Spleen (tissue), 11 donors: ENCODE data around the gene KRTAP10-1. TPM values are rescaled to one million over a fixed set of nuclear protein-coding genes. Genes with fewer than 3 reads are reported as not detected.

ENCODE experiments used
- DNase-seq: peaks from one replicate; pipeline ENCODE4 v3.0.0-alpha.2; 2020
- H3K27ac ChIP-seq, 8 donors: fragments of 200-600 bp; sonication (generic) in 7 of 8; 1 replicate in 4 of 8; 2 replicates in 4 of 8; pipeline versions ENCODE4 v1.5.0 to v1.8.0; 2016 to 2021; ENCODE audit warnings: inconsistent platforms in 4 of 8, mild to moderate bottlenecking in 4 of 8, moderate library complexity in 1 of 8
- H3K27me3 ChIP-seq, 7 donors: fragments of 200-600 bp; sonication (generic) in 6 of 7; replicated peaks in 1 of 7; 1 replicate in 4 of 7; 2 replicates in 3 of 7; pipeline versions ENCODE4 v1.5.0 to v1.8.0; 2016 to 2021; ENCODE audit warnings: inconsistent platforms in 3 of 7, mild to moderate bottlenecking in 1 of 7
- H3K36me3 ChIP-seq, 6 donors: fragments of 200-600 bp; sonication (generic) in 5 of 6; 1 replicate in 4 of 6; 2 replicates in 2 of 6; pipeline versions ENCODE4 v1.5.0 to v1.8.0; 2016 to 2021; ENCODE audit warnings: inconsistent platforms in 2 of 6
- H3K4me1 ChIP-seq, 6 donors: fragments of 200-600 bp; sonication (generic) in 5 of 6; 1 replicate in 3 of 6; 2 replicates in 3 of 6; pipeline versions ENCODE4 v1.5.0 to v1.8.0; 2016 to 2021; ENCODE audit warnings: inconsistent platforms in 3 of 6
- H3K4me3 ChIP-seq, 8 donors: fragments of 200-600 bp; sonication (generic) in 7 of 8; 1 replicate in 4 of 8; 2 replicates in 4 of 8; pipeline versions ENCODE4 v1.5.0 to v1.8.0; 2016 to 2021; ENCODE audit warnings: inconsistent platforms in 4 of 8, mild to moderate bottlenecking in 4 of 8, moderate library complexity in 2 of 8
- H3K9me3 ChIP-seq, 8 donors: fragments of 200-600 bp; sonication (generic) in 7 of 8; 1 replicate in 4 of 8; 2 replicates in 4 of 8; pipeline versions ENCODE4 v1.5.0 to v1.8.0; 2016 to 2021; ENCODE audit warnings: inconsistent platforms in 4 of 8
- CTCF ChIP-seq, 11 experiments: fragments of 200-600 bp in 7 of 11; fragments of 450-650 bp in 4 of 11; sonication (generic) in 4 of 11; IDR thresholded peaks in 8 of 11; conservative IDR thresholded peaks in 3 of 11; 1 replicate in 7 of 11; 2 replicates in 4 of 11; pipeline versions ENCODE4 v1.4.0 to v1.8.0; 2016 to 2021; ENCODE audit warnings: antibody characterized with exemption in 11 of 11, inconsistent platforms in 4 of 11, mild to moderate bottlenecking in 1 of 11
- POLR2A ChIP-seq, 3 donors: fragments of 450-650 bp; IDR thresholded peaks; one replicate each; pipeline ENCODE4 v1.5.1; 2017; ENCODE audit warnings: antibody characterized with exemption in 3 of 3, mild to moderate bottlenecking in 1 of 3
- POLR2AphosphoS5 ChIP-seq, 3 donors: sonication (generic); formaldehyde crosslinking; IDR thresholded peaks; one replicate each; pipeline ENCODE4 v1.5.1; 2017; ENCODE audit warnings: antibody characterized with exemption in 3 of 3
- WGBS, 5 donors: extraction: QIAGEN DNeasy Blood & Tissue Kit in 3 of 5; methylation state at CpG; one replicate each; pipeline versions ENCODE4 v1.1.5 to v1.1.7; 2013 to 2018; 5-methylcytosine and 5-hydroxymethylcytosine counted together
- intact Hi-C: fragments of 100-400 bp; cut with DNase I; formaldehyde crosslinking; loops from one replicate; pipeline ENCODE4 v1.15.0; 2023; ENCODE audit warnings: low total_unique reads
- polyA plus RNA-seq, 3 donors: library from polyadenylated mRNA; stranded (reverse); fragments of 200-250 nt; gene quantifications; one replicate each; pipeline ENCODE4 v1.2.1, GENCODE V29; 2013
- total RNA-seq, 7 donors: library from RNA; depleted of rRNA in 3 of 7; stranded (reverse); fragments of >200 nt in 3 of 7; fragmentation: NEBNext Ultra II Directional in 4 of 7; extraction: Animal tissue kit (Norgen Biotek cat#: 25700) in 4 of 7; gene quantifications; one replicate each; pipeline versions ENCODE4 v1.1.0 to v1.2.1, GENCODE V29; 2016 to 2021
- donor health status: healthy with polysubstance abuse.
- donor health status: DM: no; HTN: no; CAD: no; lungs with moderate emphysema.
- donor health status: DM: no; HTN: no; CAD: no.
- donor health status: Bipolar disorder and iron deficiency.
- donor health status: healthy.
- donor health status: DM: no; HTN: no; CAD: no.
- donor health status: DM: yes; HTN: yes; CAD: no.

KRTAP10-1 gene
- total and polyA plus RNA-seq, 10 donors: not detected

DNA sequence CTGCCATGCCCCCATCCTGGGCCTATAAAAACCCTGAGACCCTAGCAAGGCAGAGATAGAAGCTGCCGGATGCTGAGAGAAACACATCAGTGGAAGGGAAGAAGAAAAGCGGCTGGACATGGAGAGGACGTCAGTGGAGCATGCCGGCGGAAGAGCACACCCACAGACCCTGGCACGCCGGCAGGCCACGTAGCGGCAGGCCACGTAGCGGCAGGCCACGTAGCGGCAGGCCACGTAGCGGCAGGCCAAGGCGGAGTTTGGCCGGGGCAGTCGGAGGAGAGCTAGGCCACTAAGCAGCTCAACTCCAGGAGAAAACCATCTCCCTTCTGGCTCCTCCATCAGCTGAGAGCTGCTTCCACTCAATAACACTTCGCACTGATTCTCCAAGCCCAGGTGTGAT, 49.6 kb downstream of the KRTAP10-1 start:
- Histone ChIP-seq H3K27me3 (peaks cover 0 to 16% (median 0%) of the 10 kb centered on the region in 7 donors), H3K9me3 (peaks cover 0 to 34% (median 26%) of the 10 kb centered on the region in 8 donors), H3K4me3 (no peak overlapping the region), H3K4me1 (peaks cover 0 to 9% (median 0%) of the 10 kb centered on the region in 6 donors), H3K36me3 (no peaks in the 10 kb centered on the region), H3K27ac (no peak overlapping the region)
- intact Hi-C loops: no loop called here
- DNase-seq: peak; percentile 62
- WGBS, 5 donors: 91 to 97% (median 96%) methylated on average over 19 of the region's 19 CpGs
- TF ChIP-seq CTCF (IDR thresholded peaks at IDR 0.05 in 8 of 11, conservative IDR thresholded peaks at IDR 0.05 in 3 of 11) (no peak), POLR2A (IDR thresholded peaks at IDR 0.05) (no peak), POLR2AphosphoS5 (IDR thresholded peaks at IDR 0.05) (no peak)

DNA sequence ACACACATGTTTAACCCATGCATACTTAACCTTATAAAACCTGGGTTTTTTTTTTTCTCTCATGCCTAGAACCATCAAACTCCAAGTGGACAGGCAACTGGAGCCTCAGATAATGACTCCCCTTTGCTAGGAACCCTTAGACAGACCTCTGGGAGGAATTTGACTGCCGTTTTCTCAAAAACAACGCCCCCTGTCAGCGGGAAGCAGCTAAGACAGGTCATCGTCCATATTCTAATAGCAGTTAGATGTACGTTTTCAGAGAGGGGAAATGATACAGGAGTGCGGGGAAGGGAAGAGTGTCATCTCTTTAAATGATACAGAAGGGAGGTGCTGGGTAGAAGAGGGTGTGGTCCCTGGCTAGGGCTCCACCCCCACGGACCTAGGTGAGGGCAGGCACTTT, 50.0 kb downstream of the KRTAP10-1 start:
- TF ChIP-seq POLR2A (IDR thresholded peaks at IDR 0.05): no peak
- TF ChIP-seq POLR2AphosphoS5 (IDR thresholded peaks at IDR 0.05): no peak
- TF ChIP-seq CTCF (IDR thresholded peaks at IDR 0.05 in 8 of 11, conservative IDR thresholded peaks at IDR 0.05 in 3 of 11): no peak
- Histone ChIP-seq H3K4me3 (no peak overlapping the region), H3K27ac (no peak overlapping the region), H3K36me3 (no peaks in the 10 kb centered on the region), H3K4me1 (peaks cover 0 to 5% (median 0%) of the 10 kb centered on the region in 6 donors), H3K27me3 (peaks cover 0 to 16% (median 0%) of the 10 kb centered on the region in 7 donors), H3K9me3 (peaks cover 0 to 34% (median 26%) of the 10 kb centered on the region in 8 donors)
- 30 to 48% (median 33%) methylated on average over 7 of the region's 7 CpGs for WGBS, 5 donors
- intact Hi-C loops: no loop called here
- DNase-seq: peak; percentile 15

Other genes with a start within 250 kb of the KRTAP10-1 start
- gene PFKL, start 240.1 kb downstream of the KRTAP10-1 start, total RNA-seq: 100 to 1,000 TPM in 5 of 7 donors, 10 to 100 TPM in 2; 88.1 to 145 (median 126) TPM
- gene PFKL, start 240.1 kb downstream of the KRTAP10-1 start, polyA plus RNA-seq: 100 to 1,000 TPM in 1 of 3 donors, 10 to 100 TPM in 2; 65.9 to 113 (median 84.4) TPM
- 10 to 100 TPM; 26.2 to 34.3 (median 32.3) TPM for gene CFAP410, start 200.8 kb downstream of the KRTAP10-1 start, total RNA-seq
- gene CFAP410, start 200.8 kb downstream of the KRTAP10-1 start, polyA plus RNA-seq: 10 to 100 TPM; 41.5 to 79.8 (median 70.9) TPM
- gene TRPM2, start 186.6 kb downstream of the KRTAP10-1 start, total RNA-seq: 10 to 100 TPM; 10.4 to 35.3 (median 22.0) TPM
- gene TRPM2, start 186.6 kb downstream of the KRTAP10-1 start, polyA plus RNA-seq: 10 to 100 TPM; 20.5 to 44.1 (median 28.4) TPM
- 1 to 10 TPM; 1.3 to 4.9 (median 3.4) TPM for gene LRRC3, start 84.7 kb downstream of the KRTAP10-1 start, total RNA-seq
- gene LRRC3, start 84.7 kb downstream of the KRTAP10-1 start, polyA plus RNA-seq: under 1 TPM; 0.24 to 0.86 (median 0.26) TPM
- gene KRTAP10-2, start 11.3 kb upstream of the KRTAP10-1 start, total RNA-seq: not detected
- gene KRTAP10-2, start 11.3 kb upstream of the KRTAP10-1 start, polyA plus RNA-seq: not detected
- gene KRTAP10-3, start 18.6 kb upstream of the KRTAP10-1 start, total RNA-seq: not detected
- gene KRTAP10-3, start 18.6 kb upstream of the KRTAP10-1 start, polyA plus RNA-seq: not detected
- gene KRTAP10-4, start 33.5 kb upstream of the KRTAP10-1 start, total RNA-seq: not detected
- not detected for gene KRTAP10-4, start 33.5 kb upstream of the KRTAP10-1 start, polyA plus RNA-seq
- gene KRTAP10-5, start 40.4 kb upstream of the KRTAP10-1 start, total RNA-seq: not detected
- not detected for gene KRTAP10-5, start 40.4 kb upstream of the KRTAP10-1 start, polyA plus RNA-seq
- gene KRTAP10-6, start 52.3 kb upstream of the KRTAP10-1 start, total RNA-seq: not detected
- not detected for gene KRTAP10-6, start 52.3 kb upstream of the KRTAP10-1 start, polyA plus RNA-seq
- gene KRTAP10-7, start 60.4 kb upstream of the KRTAP10-1 start, total RNA-seq: not detected
- not detected for gene KRTAP10-7, start 60.4 kb upstream of the KRTAP10-1 start, polyA plus RNA-seq
- not detected for gene KRTAP10-8, start 71.9 kb upstream of the KRTAP10-1 start, total RNA-seq
- gene KRTAP10-8, start 71.9 kb upstream of the KRTAP10-1 start, polyA plus RNA-seq: not detected
- gene KRTAP10-9, start 86.9 kb upstream of the KRTAP10-1 start, total RNA-seq: not detected
- not detected for gene KRTAP10-9, start 86.9 kb upstream of the KRTAP10-1 start, polyA plus RNA-seq
- not detected for gene KRTAP10-10, start 97.2 kb upstream of the KRTAP10-1 start, total RNA-seq
- gene KRTAP10-10, start 97.2 kb upstream of the KRTAP10-1 start, polyA plus RNA-seq: not detected
- not detected for gene KRTAP10-11, start 106.2 kb upstream of the KRTAP10-1 start, total RNA-seq
- not detected for gene KRTAP10-11, start 106.2 kb upstream of the KRTAP10-1 start, polyA plus RNA-seq
- not detected for gene KRTAP12-4, start 114.5 kb upstream of the KRTAP10-1 start, total RNA-seq
- not detected for gene KRTAP12-4, start 114.5 kb upstream of the KRTAP10-1 start, polyA plus RNA-seq
- gene KRTAP12-3, start 117.7 kb upstream of the KRTAP10-1 start, total RNA-seq: not detected
- gene KRTAP12-3, start 117.7 kb upstream of the KRTAP10-1 start, polyA plus RNA-seq: not detected
- gene KRTAP12-2, start 126.7 kb upstream of the KRTAP10-1 start, total RNA-seq: not detected
- gene KRTAP12-2, start 126.7 kb upstream of the KRTAP10-1 start, polyA plus RNA-seq: not detected
- not detected for gene KRTAP12-1, start 142.0 kb upstream of the KRTAP10-1 start, total RNA-seq
- not detected for gene KRTAP12-1, start 142.0 kb upstream of the KRTAP10-1 start, polyA plus RNA-seq
- gene KRTAP10-12, start 157.0 kb upstream of the KRTAP10-1 start, total RNA-seq: not detected
- gene KRTAP10-12, start 157.0 kb upstream of the KRTAP10-1 start, polyA plus RNA-seq: not detected
- under 1 TPM in 1 of 7 donors, not detected in 6; 0.22 TPM for gene TSPEAR, start 171.4 kb upstream of the KRTAP10-1 start, total RNA-seq
- under 1 TPM in 2 of 3 donors, not detected in 1; 0.02 to 0.03 TPM for gene TSPEAR, start 171.4 kb upstream of the KRTAP10-1 start, polyA plus RNA-seq